Measurements from ENCODE around the gene MCM8. TPM values are rescaled to one million over a fixed set of nuclear protein-coding genes. Genes with fewer than 3 reads are reported as not detected.

The MCM8 gene
- total RNA-seq, 1 experiment from 2014 or later = 27.0 TPM

GRCh38 chr20:5919626-5920544 lies 30.6 kb upstream of the MCM8 start:
- Histone ChIP-seq H2AFZ (ENCODE audit: low read length) (no peak overlapping the region; the same call in 1 of the 2 replicates), H3F3A (ENCODE audit: low read length, unreplicated experiment) (peaks cover 4% of the 10 kb centered on the region), H3K4me3 (ENCODE audit: low read length) (no peak overlapping the region; the same call in 1 of the 2 replicates), H3K9me2 (replicated peaks; ENCODE audit: low read length) (no peaks in the 10 kb centered on the region), H3K27ac (ENCODE audit: low read length) (peak overlapping the region; percentile 78), H3K36me3 (ENCODE audit: low read depth, low read length) (no peaks in the 10 kb centered on the region), H4K20me1 (ENCODE audit: low read length) (no peaks in the 10 kb centered on the region), H3K4me2 (ENCODE audit: low read length) (peak overlapping the region; percentile 72), H3K79me2 (ENCODE audit: low read length) (no peaks in the 10 kb centered on the region), H3K9me3 (ENCODE audit: low read length) (no peaks in the 10 kb centered on the region), H3K9ac (ENCODE audit: low read length) (no peak overlapping the region), H3K27me3 (ENCODE audit: low read length) (peaks cover 22% of the 10 kb centered on the region), H3K4me1 (ENCODE audit: insufficient read depth, low read length) (peaks cover 25% of the 10 kb centered on the region)
- BruUV-seq (replicated peaks) = no TSS peak
- peak; percentile 60 for ATAC-seq
- ChIA-PET POLR2A (ENCODE audit: unreplicated experiment) (interaction anchor here (0.5 kb wide), 1 partner anchor 136 kb away, joined by 6 read pairs; no protein-coding TSS in a partner anchor), CTCF (no interaction called here)
- TF ChIP-seq, protein P1, sequence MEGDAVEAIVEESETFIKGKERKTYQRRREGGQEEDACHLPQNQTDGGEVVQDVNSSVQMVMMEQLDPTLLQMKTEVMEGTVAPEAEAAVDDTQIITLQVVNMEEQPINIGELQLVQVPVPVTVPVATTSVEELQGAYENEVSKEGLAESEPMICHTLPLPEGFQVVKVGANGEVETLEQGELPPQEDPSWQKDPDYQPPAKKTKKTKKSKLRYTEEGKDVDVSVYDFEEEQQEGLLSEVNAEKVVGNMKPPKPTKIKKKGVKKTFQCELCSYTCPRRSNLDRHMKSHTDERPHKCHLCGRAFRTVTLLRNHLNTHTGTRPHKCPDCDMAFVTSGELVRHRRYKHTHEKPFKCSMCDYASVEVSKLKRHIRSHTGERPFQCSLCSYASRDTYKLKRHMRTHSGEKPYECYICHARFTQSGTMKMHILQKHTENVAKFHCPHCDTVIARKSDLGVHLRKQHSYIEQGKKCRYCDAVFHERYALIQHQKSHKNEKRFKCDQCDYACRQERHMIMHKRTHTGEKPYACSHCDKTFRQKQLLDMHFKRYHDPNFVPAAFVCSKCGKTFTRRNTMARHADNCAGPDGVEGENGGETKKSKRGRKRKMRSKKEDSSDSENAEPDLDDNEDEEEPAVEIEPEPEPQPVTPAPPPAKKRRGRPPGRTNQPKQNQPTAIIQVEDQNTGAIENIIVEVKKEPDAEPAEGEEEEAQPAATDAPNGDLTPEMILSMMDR (conservative IDR thresholded peaks at IDR 0.05; ENCODE audit: low read depth, low read length) = no peak
- TF ChIP-seq EZH2phosphoT487 (IDR thresholded peaks at IDR 0.05; ENCODE audit: borderline replicate concordance, low read length) (no peak), EZH2 (IDR thresholded peaks at IDR 0.05; ENCODE audit: low read length, unreplicated experiment) (no peak)
- peak; percentile 52 for DNase-seq
- intact Hi-C loops (cut with micrococcal nuclease) = no loop called here

GRCh38 chr20:5920581-5920980 lies 29.9 kb upstream of the MCM8 start:
- Histone ChIP-seq H3K36me3 (ENCODE audit: low read depth, low read length) (no peaks in the 10 kb centered on the region), H3K27me3 (ENCODE audit: low read length) (peaks cover 24% of the 10 kb centered on the region), H3K4me2 (ENCODE audit: low read length) (no peak overlapping the region), H4K20me1 (ENCODE audit: low read length) (no peaks in the 10 kb centered on the region), H2AFZ (ENCODE audit: low read length) (no peak overlapping the region), H3F3A (ENCODE audit: low read length, unreplicated experiment) (peaks cover 4% of the 10 kb centered on the region), H3K4me1 (ENCODE audit: insufficient read depth, low read length) (peaks cover 25% of the 10 kb centered on the region), H3K79me2 (ENCODE audit: low read length) (no peaks in the 10 kb centered on the region), H3K4me3 (ENCODE audit: low read length) (no peak overlapping the region), H3K9me3 (ENCODE audit: low read length) (no peaks in the 10 kb centered on the region), H3K9me2 (replicated peaks; ENCODE audit: low read length) (no peaks in the 10 kb centered on the region), H3K27ac (ENCODE audit: low read length) (no peak overlapping the region), H3K9ac (ENCODE audit: low read length) (no peak overlapping the region)
- no peak for ATAC-seq
- no TSS peak for BruUV-seq (replicated peaks)
- no peak for DNase-seq
- ChIA-PET CTCF (no interaction called here), POLR2A (ENCODE audit: unreplicated experiment) (no interaction called here)
- intact Hi-C loops (cut with micrococcal nuclease) = no loop called here
- TF ChIP-seq EZH2phosphoT487 (IDR thresholded peaks at IDR 0.05; ENCODE audit: borderline replicate concordance, low read length) = no peak
- no peak for TF ChIP-seq EZH2 (IDR thresholded peaks at IDR 0.05; ENCODE audit: low read length, unreplicated experiment)

DNA sequence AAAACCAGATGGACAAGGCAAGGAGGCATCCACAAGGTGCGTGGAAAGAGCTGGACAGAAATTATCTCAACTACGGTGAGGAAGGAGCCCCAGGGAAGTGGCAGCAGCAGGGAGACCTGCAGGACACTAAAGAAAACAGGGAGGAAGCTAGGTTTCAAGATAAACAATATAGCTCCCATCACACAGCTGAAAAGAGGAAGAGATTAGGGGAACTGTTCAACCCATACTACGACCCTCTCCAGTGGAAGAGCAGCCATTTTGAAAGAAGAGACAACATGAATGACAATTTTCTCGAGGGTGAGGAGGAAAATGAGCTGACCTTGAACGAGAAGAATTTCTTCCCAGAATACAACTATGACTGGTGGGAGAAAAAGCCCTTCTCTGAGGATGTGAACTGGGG lies 27.0 kb upstream of the MCM8 start:
- Histone ChIP-seq H3F3A (ENCODE audit: low read length, unreplicated experiment) (peaks cover 4% of the 10 kb centered on the region), H3K9me3 (ENCODE audit: low read length) (no peaks in the 10 kb centered on the region), H4K20me1 (ENCODE audit: low read length) (no peaks in the 10 kb centered on the region), H3K9me2 (replicated peaks; ENCODE audit: low read length) (no peaks in the 10 kb centered on the region), H3K27me3 (ENCODE audit: low read length) (peaks cover 30% of the 10 kb centered on the region), H3K27ac (ENCODE audit: low read length) (no peak overlapping the region), H3K36me3 (ENCODE audit: low read depth, low read length) (no peaks in the 10 kb centered on the region), H3K9ac (ENCODE audit: low read length) (no peak overlapping the region), H3K79me2 (ENCODE audit: low read length) (no peaks in the 10 kb centered on the region), H3K4me1 (ENCODE audit: insufficient read depth, low read length) (peaks cover 21% of the 10 kb centered on the region), H3K4me3 (ENCODE audit: low read length) (no peak overlapping the region), H3K4me2 (ENCODE audit: low read length) (no peak overlapping the region), H2AFZ (ENCODE audit: low read length) (0 out of 2 replicates have a peak overlapping the region, but pooled peaks have one; percentile 11)
- ATAC-seq (no peak), DNase-seq (no peak)
- intact Hi-C loops (cut with micrococcal nuclease) = no loop called here
- ChIA-PET CTCF (no interaction called here), POLR2A (ENCODE audit: unreplicated experiment) (no interaction called here)
- BruUV-seq (replicated peaks) = no TSS peak
- TF ChIP-seq EZH2 (IDR thresholded peaks at IDR 0.05; ENCODE audit: low read length, unreplicated experiment) (no peak), EZH2phosphoT487 (IDR thresholded peaks at IDR 0.05; ENCODE audit: borderline replicate concordance, low read length) (no peak)
- TF ChIP-seq, protein P1 (conservative IDR thresholded peaks at IDR 0.05; ENCODE audit: low read depth, low read length) = no peak

All from PC-3 (cell line).